Activated CD4-positive, alpha-beta T cell treated with anti-CD3 and anti-CD28 coated beads for 1 hour (primary cell): ENCODE results near the gene TSC22D1.

Experiments
- DNase-seq: peaks from one replicate; pipeline ENCODE4 v3.0.0-alpha.2; 2020

The TSC22D1 gene

DNA sequence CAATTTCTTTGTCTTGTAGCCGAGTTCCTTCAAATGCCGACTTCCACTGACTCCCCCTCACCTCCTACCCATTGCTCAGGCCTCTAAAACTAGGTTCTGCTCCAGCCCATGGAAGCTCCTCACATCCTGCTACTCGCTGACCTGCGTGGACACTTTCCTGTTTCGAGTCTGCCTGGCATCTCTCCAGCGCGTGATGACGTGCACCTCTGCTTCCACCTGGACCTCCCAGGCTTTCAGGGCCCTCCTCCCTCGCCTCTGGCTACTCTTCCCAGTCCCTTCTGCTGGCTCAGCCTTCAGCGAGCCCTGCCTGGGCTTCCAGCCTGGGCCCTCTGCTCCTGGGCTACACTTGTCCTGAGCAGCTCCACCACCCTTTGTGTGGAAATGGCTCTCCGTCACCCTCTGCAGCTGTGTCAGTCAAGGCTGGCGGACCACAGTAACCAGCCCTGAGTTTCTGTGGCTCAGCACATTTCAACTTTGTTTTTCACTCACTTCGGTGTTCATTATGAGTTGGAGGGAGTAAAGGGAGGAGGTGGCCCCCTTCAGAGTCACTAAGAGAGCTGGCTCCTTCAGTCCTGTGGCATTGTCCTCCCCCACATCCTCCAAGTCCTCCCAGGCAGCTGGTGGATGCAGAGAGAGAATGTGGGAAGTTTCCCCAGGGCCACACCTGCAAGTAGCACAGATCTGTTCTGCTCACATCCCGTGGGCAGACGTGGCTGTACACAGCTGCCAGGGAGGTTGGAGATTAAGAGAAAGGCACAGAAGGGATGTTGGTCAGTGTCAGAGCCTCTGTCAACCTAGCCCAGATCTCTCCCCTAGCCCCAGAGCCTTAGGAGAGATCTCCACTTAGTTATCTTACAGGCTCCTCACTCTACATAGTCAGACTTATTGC, 153.1 kb downstream of the TSC22D1 start:
- DNase-seq = no peak

DNA sequence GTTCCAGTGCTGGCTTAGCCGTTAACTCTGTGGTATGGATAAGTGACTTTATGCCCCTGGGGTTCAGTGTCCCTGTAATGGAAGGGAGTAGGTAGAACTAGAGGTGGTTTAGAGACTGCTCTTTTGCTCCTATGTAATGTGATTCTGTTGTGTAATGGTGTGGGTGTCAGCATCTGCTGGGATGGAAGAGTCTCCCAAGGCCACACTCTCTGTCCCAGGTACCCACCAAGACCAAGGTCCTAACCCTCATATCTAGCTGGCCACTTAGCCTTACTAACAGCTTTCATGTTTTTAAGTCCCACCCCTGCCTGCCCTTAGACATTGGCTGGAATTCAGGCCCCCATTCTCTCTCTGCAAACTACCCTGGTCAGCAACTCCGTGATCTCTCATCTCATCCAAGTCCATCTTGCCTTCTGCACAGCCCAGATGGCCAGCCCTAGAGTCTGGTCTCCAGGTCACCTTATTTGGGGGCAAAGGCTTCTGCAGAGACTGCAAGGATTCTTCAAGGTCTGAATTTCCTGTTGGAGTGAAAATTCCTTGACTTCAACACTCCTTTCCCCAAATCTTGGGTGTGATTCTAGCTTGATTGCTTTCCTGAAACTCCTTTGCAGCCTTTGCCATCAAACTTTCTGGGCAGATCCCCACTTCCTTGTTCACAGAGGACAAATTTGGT, 154.1 kb downstream of the TSC22D1 start:
- no peak for DNase-seq

DNA sequence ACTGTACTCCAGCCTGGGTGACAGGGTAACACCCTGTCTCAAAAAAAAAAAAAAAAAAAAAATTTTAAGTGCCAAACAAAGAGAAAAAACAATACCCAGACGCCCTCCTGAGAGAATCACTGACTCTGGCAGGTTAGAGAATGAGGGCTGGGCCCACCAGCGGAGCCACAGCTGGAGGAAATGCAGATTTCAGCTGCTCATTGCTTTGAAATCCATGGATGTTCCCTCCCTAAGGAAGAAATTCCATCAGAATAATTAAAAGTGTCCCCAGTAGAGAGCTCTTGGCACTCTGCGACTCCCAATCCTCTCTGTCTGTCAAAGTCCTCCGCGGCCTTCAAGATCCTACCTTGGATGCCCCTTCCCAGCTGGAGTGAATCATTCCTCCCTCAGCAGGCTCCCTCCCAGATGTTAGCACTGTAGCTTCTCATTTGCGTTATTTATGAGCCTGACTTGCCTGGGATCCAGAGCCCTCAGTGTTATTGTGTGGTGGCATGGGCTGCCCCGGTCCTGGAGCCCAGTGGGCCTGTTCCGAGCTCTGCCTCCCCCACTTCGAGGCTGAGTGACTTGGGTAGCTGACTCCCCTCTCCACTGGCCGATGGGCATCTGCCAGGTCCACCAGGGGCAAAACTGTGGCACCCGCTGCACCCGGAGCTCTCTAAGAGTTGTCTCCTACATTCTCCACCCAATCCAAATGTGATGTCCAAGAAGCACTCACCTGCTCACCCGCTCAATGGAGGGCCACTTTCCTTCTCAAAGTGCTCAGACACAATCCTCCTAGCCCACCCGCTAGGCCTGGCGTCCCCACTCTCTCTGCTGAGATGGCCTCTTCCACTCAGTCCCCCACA, 155.5 kb downstream of the TSC22D1 start:
- no peak for DNase-seq

DNA sequence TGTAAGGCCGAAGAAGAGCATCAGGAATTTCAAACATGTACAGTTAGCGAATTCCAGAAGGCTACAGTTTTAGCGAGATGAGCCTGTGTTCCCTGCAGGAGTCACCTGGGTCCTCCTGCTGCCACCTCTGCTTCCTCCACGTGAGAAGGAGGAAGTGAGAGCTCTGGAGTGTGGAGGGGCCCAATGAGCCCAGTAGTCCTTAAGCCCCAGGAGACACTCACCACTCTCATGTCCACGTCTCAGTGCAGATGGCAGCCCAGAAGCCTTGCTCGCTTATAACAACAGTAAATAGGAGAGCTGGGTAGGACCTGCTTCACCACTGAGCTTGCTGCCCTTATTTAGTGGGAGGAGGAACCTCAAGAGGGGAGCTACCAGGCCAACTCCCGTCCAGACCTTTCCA, 158.3 kb downstream of the TSC22D1 start:
- no peak for DNase-seq

DNA sequence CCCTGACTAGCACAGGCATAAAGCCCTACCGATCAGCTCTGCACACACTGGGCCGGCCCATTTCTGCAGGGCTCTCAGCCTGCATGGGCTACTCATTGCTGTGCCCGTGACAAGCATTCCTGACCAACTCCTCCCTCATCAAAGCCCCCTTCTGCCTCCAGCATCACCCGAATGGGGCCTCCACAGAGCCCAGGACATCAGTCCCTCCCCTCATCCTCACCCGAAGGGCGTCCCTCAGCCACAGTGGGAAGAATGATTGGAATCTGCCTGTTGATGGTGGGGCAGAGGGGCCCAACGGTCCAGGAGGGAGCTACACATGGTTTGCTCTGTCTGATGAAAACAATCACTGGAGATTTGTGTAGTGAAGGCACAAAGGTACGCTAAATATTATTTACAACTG, 158.7 kb downstream of the TSC22D1 start:
- no peak for DNase-seq

DNA sequence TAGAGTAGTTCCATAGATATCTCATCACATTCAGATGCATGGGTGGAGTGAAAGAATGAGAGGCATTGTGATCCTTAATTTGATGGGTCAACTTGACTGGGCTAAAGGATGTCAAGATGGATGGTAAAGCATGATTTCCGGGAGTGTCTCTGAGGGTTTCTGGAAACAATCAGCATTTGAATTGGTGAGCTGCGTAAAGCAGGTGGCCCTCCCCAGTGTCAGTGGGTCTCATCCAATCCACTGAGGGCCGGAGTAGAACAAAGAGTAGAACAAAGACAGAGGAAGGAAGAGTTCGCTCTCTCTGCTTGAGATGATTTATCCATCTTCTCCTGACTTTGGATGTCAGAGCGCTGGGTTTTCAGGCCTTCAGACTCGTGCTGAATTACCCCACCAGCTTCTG, 159.4 kb downstream of the TSC22D1 start:
- no peak for DNase-seq

DNA sequence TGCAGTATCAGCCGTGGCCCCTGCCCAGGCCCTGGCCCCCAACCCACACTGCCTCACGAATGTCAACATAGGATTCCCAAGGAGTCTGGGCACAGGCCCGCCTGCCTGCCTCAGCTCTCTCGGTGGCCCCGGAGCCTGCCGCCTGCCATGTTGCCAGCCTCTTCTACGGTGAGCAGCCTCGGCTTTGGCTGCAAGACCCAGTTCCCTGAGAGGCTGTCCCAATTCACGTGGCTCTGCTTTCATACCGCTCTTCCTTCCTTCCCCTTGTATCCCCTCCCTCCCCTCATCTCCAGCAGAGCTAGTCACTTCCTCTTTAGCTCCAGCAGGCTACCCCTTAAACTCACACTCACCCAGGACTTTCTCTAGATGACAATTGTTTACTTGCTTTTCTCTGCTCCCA, 159.8 kb downstream of the TSC22D1 start:
- no peak for DNase-seq

DNA sequence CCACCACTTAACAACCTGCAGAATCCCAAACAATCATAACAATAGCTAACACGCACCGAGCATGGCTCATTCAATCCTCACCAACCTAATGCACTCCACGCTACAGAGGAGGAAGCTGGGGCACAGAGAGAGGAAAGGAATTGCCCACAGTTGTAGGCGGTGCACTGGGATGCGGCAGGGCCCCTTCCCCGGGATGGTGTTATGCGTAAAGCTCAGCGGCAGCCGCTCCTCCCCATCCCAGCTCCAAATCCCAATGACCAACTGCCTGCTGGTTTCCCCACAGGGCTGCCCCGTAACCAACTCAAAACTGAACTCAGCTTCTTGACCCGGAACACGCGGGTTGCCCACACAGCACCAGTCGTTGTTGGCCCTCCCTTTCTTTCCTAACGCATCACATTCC, 160.3 kb downstream of the TSC22D1 start:
- DNase-seq = no peak

DNA sequence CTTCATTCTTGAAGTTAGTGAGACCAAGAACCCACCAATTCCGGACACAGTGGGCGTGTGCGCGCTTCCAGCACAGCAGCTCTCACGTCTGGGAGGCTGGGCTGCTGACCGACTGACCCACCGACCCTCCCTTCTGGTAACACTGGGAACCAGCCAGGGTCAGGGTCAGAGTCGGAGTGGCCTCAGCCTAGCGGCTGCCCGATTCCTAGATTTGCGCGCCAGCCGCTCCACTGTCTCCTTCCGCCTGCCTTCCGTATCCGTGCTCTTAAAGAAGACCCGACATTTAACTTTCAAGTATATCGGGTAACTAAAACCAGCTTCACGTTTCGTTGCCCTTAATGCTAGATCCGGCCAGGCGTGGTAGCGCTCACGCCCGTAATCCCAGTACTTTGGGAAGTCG, 161.4 kb downstream of the TSC22D1 start:
- no peak for DNase-seq

DNA sequence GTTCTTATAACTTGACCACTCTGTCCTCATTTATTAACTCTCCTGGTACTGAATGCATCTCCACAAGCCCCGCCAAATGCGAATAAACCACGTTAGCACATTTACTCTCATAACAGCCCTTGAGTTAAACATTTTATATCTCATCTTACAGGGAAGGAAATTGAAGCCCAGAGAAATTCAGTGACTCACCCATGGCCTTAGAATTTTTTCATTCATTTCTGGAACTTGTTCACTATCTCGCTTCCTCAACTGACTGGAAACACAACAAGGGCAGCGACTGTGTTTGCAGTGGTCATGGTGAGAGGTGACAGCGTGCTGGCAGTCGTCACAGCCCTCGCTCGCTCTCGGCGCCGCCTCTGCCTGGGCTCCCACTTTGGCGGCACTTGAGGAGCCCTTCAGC, 163.0 kb downstream of the TSC22D1 start:
- DNase-seq = no peak

DNA sequence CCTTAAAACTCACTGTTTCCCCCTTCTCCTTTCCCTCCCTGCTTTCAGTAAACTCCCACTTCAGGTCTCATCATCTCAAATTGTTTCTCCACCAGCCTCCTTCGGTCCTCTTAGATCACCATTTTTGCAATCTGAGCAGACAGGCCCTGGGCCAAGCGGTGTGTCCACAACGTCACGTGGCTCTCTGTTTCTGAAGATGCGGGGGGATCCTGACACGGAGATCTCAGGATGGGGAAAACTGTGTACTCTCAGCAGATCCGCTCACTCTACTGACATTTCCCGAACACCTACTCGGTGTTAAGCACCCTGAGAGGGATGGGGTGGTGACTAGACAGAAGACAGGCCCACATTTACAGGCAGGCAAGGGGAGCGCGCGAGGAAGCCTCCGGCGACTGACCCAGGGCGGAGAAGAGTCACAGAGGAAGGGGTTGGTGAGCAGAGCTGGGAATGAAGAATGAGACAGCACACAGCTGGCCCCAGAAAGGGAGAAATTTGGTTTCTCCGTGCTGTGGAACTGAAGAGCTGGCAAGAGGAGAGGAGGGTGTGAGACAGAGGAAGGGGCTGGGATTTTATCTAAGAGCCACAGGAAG, 163.7 kb downstream of the TSC22D1 start:
- DNase-seq = no peak

DNA sequence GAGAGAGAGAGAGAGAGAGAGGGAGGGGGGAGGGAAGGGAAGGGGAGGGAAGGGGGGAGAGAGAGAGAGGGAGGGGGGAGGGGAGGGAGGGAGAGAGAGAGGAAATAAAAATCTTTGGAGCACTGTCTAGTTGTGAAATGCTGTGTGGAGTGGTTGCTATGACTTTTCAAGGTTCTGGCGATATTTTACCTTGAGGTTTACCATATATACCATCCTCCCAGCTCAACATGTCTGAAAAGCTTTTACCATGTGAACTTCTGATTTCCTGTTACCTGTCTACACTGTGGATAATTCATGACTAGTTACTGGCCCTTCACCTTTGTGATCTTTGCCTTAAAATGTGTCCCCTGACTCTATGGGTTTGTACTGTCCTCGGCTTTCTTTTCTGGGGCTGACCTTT, 164.3 kb downstream of the TSC22D1 start:
- DNase-seq = no peak

DNA sequence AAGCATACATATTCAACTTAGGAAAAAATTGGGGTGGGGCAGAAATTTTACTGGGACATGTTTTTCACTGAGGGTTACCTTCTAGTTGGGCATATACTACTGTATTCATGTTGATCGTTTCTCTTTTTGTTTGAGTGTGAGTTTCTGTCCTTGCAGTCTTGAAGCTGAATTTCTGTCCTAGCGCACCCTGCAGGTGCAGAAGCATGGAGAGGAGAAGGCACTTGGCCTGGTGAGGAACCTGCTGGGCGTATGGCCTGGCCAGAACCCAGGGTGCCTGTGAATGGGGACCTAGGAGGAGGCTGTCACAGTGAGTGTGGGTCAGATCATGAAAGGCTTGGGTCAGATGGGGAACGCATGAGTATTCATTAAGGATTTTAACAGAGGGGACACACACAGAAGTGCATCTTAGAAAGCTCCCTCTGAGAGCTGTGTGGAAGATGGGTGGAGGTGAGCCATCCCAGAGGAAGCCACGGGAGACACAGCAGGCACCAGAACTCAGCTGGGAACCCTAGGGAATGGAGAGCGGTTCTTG, 165.7 kb downstream of the TSC22D1 start:
- DNase-seq = no peak

DNA sequence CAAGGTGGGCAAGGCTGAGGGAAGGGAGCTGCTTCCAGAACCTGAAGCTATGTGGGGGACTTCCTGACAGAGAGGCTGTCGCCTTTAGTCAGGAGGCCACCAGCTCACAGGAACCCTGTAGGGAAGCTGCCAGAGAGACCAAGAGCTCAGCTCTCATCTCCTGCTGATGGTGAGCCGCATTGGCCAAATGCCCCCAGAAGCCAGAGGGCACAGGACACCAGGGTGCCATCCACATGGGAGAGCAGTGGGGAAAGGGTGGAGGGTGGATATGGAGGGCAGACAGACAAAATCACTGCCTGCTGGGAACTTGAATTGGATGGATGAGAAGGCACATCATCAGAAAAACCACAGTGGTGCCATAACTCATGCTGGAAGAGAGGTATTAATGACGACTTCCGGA, 166.5 kb downstream of the TSC22D1 start:
- DNase-seq = no peak

DNA sequence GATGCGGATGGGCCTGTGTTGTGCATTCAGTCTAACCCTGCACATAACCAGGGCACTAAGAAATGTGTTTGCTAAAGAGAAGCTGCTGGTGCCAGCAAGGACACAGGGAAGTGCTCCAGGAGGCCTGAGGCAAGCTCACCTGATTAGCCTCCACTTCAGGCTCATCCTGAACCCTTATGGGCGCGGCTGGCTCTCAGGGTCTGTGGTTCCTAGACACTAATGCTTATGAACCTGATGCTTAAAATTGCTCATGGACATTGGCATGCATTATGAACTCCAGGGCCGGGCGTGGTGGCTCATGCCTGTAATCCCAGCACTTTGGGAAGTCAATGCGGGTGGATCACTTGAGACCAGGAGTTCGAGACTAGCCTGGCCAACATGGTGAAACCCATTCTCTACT, 168.2 kb downstream of the TSC22D1 start:
- DNase-seq = no peak

DNA sequence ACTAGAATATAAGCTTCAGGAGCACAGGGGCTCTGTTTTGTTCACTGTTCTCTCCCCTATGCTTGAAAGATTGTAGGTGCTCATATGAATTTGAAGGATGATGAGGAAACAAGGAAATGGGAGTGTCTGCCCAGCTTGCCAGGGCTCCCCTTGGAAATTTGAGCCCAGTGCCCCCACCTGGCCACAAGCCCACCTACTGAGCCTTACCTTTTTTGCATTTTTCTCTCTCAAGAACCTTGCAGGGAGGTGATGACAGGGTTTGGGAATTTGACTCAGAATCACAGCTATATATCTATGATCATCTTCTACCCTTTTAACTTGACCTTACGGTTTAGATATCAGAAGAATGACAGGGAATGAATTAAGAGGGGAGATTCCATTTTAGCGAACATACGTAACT, 168.8 kb downstream of the TSC22D1 start:
- DNase-seq = no peak

DNA sequence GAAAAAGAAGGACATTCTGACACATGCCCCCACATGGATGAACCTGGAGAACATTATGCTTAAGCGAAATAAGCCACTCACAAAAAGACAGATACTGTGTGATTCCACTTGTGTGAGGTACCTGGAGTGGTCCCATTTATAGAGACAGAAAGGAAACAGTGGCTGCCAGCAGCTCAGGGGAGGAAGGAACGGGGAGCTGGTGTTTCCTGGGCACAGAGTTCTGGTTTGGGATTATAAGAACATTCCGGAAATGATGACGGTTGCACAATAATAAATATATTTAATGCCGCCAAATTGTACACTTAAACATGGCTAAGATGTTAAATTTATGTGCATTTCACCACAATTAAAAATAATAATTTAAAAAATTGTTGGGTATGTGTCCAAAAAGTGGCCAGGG, 169.5 kb downstream of the TSC22D1 start:
- DNase-seq = no peak

DNA sequence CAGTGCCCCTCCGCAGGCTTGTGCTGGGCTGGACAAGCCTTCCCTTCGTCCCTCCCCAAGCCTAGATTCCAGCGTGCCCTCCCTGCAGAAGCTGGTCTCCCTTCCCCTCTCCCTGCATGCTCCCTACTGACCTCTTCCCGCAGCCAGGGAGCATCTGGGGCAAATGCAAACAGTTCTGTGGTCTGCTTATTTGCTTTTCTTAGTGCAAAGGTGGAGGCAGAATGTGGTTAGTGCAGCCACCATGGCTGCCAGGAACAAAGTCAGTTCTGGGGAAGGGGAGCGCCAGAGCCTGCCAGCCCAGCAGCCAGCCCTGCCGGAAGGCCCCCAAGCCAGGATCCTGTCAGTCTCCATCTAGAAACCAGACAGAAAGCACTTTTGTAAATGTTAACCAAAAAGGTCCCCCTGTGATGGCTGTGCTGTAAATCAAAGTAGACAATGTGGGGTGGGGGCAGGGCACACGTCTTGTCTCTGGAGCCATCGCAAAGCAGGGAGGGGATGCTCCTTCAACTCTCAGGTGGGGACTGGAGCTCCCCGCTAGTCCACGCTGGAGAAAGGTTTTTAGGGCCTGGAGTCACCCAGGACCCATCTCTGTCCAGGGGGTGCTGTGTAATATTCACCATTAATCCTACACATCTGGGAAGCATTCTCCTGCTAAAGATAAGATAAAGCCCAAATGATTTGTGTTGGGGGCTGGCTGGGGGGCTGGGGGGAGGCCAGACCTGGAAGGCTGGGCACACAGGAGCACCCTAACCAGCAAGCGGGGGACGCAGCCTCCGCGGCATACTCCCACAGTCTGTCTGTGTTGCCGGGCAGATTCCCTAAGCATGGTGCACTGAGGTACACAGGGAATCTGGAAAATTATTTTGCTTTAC, 171.6 kb downstream of the TSC22D1 start:
- no peak for DNase-seq

DNA sequence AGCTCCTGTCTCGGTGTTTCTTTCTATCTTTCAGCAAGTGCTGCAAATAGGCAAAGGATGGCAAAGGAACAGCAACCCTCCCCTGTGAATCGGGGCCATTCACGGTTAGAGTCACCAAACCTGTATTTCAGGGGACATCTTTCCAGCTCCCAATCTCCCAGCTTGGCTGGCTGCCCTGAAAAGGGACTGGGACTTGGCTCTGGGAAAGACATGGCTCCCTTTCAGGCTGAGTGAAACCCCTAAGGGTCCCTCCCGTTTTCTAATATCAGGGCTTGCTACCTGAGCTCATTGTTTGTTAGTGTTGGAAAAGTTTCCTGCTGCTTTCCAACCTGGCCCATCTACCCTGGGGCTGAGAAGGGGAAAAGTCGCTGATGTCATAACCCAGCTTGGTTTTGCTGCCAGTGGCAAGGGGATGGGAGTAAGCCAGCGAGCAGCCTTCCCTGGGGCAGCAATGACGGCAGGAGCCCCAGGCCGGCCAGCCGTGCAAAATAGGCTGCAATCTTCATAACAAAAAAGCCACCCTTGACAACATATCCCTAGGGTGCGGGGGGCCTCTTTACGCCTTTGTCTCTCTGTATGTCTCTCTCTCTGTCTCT, 172.6 kb downstream of the TSC22D1 start:
- DNase-seq = no peak

DNA sequence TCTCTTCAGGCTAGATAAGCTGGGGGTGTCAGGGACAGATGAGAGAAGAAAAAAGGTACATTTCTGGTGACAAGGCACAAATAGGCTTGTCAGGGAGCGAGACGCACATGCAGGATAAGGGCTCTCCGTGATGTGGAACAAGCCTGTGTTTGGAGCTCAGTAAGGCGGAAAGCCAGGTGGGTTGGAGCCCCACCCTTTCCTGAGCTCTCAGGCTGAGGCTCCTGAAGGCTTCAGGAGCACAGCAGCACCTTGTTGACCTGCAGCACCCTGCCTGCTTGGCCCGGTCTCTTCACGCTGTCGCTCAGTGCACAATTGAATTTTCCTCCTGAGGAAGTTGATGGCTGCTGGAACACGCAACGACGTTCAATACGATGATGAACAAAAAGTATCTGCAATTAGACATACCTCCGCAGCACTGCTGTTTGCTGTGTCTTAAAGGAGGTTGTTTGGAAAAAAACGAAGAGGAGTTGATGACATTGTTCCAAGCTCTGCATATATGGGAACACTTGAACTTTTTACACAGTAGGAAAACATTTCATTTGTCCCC, 173.2 kb downstream of the TSC22D1 start:
- no peak for DNase-seq

DNA sequence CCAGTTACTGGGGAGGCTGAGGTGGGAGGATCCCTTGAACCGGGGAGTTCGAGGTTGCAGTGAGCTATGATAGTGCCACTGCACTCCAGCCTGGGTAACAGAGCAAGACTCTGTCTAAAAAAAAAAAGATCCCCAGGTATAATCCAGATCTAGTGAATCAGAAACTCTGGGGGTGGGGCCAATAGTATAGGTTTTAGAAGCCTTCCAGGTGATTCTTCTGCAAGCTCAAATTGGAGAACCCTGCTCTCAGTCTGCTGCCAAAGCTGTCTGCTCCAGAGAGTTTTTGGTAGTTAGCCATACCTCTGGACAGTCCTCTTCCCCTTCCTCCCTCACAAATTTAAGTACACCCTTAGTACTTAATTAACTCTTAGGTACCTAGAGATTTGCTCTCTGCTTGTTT, 174.6 kb downstream of the TSC22D1 start:
- DNase-seq = no peak
